AG09309 (cell line): Measurements from ENCODE around the gene YTHDC1.
A peak's percentile ranks its signal among the peaks of the same experiment; 100 is the strongest.

Source experiments
- DNase-seq: peaks from one replicate; pipeline ENCODE4 v3.0.0-alpha.2; 2010; ENCODE audit warnings: low read depth
- H3K4me3 ChIP-seq: 2 replicates; pipeline ENCODE4 v1.5.1; 2011; ENCODE audit warnings: mild to moderate bottlenecking, low read depth, low read length, moderate library complexity; ENCODE audit not compliant: control insufficient read depth
- CTCF ChIP-seq: IDR thresholded peaks from 2 replicates; pipeline ENCODE4 v1.5.1; 2011; ENCODE audit warnings: mild to moderate bottlenecking, low read depth, low read length, inconsistent platforms; ENCODE audit not compliant: insufficient read depth, control insufficient read depth; ENCODE audit errors: missing control alignments

Gene YTHDC1

GRCh38 chr4:68385267-68385666 is 35.4 kb upstream of the YTHDC1 start:
- H3K4me3 ChIP-seq, result no peak overlapping the region
- DNase-seq, result no peak
- TF ChIP-seq CTCF, result no peak

GRCh38 chr4:68383115-68383514 is 33.2 kb upstream of the YTHDC1 start:
- DNase-seq, result no peak
- no peak overlapping the region for H3K4me3 ChIP-seq
- TF ChIP-seq CTCF, result no peak

- H3K4me3 ChIP-seq, result no peak overlapping the region
- TF ChIP-seq CTCF, result no peak
- no peak for DNase-seq
These were observed 28.3 kb upstream of the YTHDC1 start for GRCh38 chr4:68378226-68378625.

- peak; percentile 51 for DNase-seq
- peak overlapping the region; percentile 13; the same call in 1 of the 2 replicates for H3K4me3 ChIP-seq
- TF ChIP-seq CTCF, result peak; percentile 96
These were observed 26.0 kb upstream of the YTHDC1 start for GRCh38 chr4:68375667-68376559.

GRCh38 chr4:68373513-68373912 is 23.6 kb upstream of the YTHDC1 start:
- peak overlapping the region; percentile 26 for H3K4me3 ChIP-seq
- no peak for TF ChIP-seq CTCF
- DNase-seq, result no peak

GRCh38 chr4:68372588-68372987 is 22.7 kb upstream of the YTHDC1 start:
- no peak for TF ChIP-seq CTCF
- DNase-seq, result no peak
- H3K4me3 ChIP-seq, result no peak overlapping the region
